Measurements from ENCODE around the gene APP.

Gene APP

DNA sequence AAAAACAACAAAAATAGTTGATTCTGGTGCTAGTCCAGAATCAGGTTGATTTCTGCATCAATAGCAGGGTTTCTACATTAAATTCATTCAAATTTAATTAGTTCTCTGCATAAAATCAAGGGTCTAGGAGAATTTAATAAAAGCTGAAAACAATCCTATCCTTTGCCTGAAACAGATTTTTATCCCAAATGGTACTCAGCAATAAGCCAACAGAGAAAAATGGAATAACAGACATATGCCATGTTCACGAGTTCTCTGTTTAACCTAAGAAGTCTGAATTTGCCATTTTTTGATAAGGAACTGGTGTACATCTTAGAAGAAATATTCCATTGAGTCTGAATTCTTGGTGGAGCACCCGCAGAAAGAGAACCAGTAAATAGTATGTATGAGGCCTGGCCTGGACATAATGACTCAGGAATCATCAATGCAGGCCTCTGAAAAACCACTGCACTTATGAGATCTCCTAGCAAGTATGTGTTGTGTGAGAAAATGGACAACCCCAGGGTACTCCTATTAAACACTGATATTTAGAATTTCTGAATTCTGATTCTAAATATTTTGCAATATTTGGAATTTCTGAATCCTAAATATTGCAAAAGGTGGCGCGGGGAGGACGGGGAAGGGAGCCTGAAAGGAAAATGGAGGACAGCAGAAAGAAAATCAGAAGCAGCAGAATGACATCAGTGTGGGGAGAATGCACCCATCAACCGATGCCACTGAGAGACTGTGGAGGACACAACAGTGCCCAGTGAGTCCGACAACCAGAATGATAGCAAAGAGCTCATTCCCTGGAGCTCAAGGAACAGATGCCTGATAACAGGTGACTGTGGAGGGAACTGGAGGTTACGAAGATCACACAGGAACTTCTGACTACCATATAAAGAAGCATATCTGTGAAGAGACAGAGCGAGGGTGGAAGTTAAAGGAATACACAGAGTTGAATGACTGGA lies 97.6 kb downstream of the APP start:
- TF ChIP-seq, protein P1, sequence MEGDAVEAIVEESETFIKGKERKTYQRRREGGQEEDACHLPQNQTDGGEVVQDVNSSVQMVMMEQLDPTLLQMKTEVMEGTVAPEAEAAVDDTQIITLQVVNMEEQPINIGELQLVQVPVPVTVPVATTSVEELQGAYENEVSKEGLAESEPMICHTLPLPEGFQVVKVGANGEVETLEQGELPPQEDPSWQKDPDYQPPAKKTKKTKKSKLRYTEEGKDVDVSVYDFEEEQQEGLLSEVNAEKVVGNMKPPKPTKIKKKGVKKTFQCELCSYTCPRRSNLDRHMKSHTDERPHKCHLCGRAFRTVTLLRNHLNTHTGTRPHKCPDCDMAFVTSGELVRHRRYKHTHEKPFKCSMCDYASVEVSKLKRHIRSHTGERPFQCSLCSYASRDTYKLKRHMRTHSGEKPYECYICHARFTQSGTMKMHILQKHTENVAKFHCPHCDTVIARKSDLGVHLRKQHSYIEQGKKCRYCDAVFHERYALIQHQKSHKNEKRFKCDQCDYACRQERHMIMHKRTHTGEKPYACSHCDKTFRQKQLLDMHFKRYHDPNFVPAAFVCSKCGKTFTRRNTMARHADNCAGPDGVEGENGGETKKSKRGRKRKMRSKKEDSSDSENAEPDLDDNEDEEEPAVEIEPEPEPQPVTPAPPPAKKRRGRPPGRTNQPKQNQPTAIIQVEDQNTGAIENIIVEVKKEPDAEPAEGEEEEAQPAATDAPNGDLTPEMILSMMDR (conservative IDR thresholded peaks at IDR 0.05; ENCODE audit: low read depth), result no peak
- H3K27ac ChIP-seq, result no peak overlapping the region
- POLR2A ChIA-PET (ENCODE audit: low non-redundant PET), result no interaction called here
- CTCF ChIA-PET, result interaction anchor here (0.5 kb wide), 1 partner anchor 153 kb away, joined by 4 read pairs; no protein-coding TSS in a partner anchor
- no peak for DNase-seq (ENCODE audit: low spot score)

DNA sequence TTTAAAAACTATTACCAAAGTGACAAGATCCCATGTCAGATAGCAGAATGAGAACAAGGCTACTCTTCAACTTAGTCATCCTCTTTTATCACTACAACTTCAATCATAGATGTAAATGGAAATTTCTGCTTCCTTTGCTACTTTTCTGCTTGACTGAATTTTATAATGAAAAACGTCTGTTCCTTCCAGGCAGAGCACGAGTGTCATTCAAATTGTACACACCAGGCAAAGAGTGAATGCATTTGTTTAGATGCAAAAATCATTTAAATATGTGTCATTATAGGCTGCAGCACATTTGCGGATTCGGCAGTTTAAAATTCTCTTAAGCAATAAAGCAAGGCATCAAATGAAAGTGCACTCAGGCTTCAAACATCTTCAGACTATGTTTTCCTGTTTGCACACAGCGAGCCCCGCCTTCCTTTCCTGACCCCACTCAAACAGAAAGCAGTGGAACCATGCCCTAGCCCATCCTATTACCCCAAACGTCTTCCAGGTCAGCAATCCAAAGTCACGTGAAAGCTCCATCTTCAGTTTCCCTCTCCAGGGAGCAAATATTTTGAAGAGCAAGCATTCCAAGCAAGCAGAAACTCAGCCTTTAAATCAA lies 99.6 kb downstream of the APP start:
- TF ChIP-seq, protein P1 (conservative IDR thresholded peaks at IDR 0.05; ENCODE audit: low read depth), result no peak
- no peak overlapping the region for H3K27ac ChIP-seq
- no peak for DNase-seq (ENCODE audit: low spot score)
- ChIA-PET POLR2A (ENCODE audit: low non-redundant PET) (no interaction called here), CTCF (interaction anchor here (0.6 to 0.7 kb wide), 2 partner anchors 170 to 198 kb away, joined by 3 to 4 read pairs; no protein-coding TSS in a partner anchor)

DNA sequence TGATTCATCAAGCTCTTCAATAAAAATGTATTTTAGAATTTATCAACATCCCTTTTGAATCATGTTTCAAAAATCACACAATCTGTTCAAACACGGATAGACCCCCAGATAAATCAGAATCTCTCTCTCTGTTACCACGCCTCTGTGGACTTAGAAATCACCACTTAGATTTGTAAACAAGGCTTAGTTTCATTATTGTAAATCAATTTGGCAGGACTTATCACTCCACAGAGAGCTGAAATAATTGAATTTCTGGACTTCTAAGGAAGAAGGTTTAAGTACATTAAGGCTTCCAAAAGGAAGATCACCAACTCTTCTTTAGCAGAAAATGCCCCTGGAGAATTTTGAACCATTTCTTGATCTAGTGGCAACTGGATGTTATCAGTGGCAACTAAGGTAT lies 100.4 kb downstream of the APP start:
- H3K27ac ChIP-seq, result no peak overlapping the region
- ChIA-PET CTCF (no interaction called here), POLR2A (ENCODE audit: low non-redundant PET) (no interaction called here)
- no peak for DNase-seq (ENCODE audit: low spot score)
- TF ChIP-seq, protein P1 (conservative IDR thresholded peaks at IDR 0.05; ENCODE audit: low read depth), result no peak

DNA sequence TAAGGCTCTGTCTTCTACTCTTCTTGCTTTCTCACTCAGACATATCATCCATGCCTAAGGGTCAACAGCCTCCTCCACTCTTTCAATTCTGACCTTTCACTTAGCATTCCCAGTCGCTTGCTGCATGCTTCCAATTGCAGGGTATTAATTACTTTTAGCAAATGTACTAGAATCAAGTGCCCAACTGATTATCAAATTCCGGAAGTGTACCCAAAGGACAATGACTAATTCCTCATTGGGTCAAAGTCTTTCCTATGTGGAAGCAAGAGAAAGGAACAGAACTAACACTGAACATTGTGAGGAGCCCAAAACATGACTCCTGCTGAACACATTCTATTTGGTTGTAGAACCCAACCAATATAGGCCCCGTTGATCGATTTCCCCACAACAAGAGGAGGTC lies 101.8 kb downstream of the APP start:
- POLR2A ChIA-PET (ENCODE audit: low non-redundant PET), result no interaction called here
- CTCF ChIA-PET, result no interaction called here
- DNase-seq (ENCODE audit: low spot score), result no peak
- H3K27ac ChIP-seq, result no peak overlapping the region
- TF ChIP-seq, protein P1 (conservative IDR thresholded peaks at IDR 0.05; ENCODE audit: low read depth), result no peak

DNA sequence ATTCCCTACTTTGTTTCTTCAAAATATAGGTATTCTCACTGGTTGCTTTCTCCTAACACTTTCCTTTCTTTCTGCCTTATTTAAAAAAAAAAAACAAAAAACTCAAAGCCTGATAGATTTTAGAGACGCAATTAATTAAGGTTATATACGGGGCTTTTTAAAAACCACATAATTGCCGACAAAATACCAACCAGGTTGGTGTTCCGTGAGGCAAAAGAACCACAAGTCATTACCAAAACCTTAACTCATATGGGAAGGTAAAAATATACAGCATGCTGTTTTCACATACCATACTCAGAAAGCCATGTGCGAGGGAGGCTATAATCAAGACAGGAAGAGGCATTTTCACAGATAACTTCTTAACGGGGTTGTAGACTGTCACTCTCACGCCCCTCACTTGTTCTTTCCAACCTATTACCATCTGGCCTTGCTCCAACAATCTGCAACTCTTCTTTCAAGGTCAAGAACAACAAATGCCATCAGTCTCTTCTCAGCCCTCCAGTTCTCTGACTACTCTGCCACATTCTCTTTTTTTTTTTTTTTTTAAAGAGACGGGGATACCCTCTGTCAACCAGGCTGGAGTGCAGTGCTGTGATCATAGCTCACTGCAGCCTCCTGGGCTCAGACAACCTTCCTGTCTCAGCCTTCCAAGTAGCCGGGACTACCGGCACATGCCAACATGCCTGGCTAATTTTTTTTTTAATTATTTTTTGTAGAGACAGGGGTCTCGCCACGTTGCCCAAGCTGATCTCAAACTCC lies 102.6 kb downstream of the APP start:
- no peak overlapping the region for H3K27ac ChIP-seq
- no peak for DNase-seq (ENCODE audit: low spot score)
- ChIA-PET POLR2A (ENCODE audit: low non-redundant PET) (no interaction called here), CTCF (no interaction called here)
- TF ChIP-seq, protein P1 (conservative IDR thresholded peaks at IDR 0.05; ENCODE audit: low read depth), result no peak

DNA sequence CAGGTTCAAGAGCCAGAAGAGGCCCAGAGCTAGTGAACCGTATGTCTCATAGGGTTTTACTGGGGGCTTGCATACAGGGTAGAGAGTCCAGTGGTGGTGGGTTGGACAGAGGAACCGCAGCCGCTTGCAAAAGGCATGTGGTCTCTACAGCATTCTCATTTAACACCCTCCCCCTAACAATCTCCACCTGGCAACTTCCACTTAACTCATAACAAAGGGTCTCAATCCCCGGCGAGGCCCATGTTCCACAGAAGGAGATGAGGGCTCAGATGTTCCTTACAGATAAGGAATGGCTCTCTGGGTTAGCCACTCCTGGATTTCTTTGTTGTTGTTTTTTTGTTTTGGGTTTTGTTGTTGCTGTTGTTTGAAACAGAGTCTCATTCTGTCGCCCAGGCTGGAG lies 106.1 kb downstream of the APP start:
- CTCF ChIA-PET, result no interaction called here
- TF ChIP-seq, protein P1 (conservative IDR thresholded peaks at IDR 0.05; ENCODE audit: low read depth), result no peak
- H3K27ac ChIP-seq, result no peak overlapping the region
- POLR2A ChIA-PET (ENCODE audit: low non-redundant PET), result no interaction called here
- no peak for DNase-seq (ENCODE audit: low spot score)
